ENCODE data around the gene CENPT.
"Not testable (repeated sequence)": the region's sequence is repeated elsewhere in the genome, so short reads cannot be mapped to it uniquely, and the experiment has no call there.

CENPT gene

GRCh38 chr16:67837811-67838210 is 9.7 kb downstream of the CENPT start:
- no peak for TF ChIP-seq SUZ12 (IDR thresholded peaks at IDR 0.05; ENCODE audit: extremely low read depth, insufficient read depth, insufficient read length)
- DNase-seq (ENCODE audit: low read depth, low spot score) = no peak
- no peak overlapping the region for H3K9ac ChIP-seq (ENCODE audit: insufficient read length, low read depth)
- no peaks in the 10 kb centered on the region for H3K4me1 ChIP-seq (ENCODE audit: insufficient read depth, insufficient read length)
- H3K27me3 ChIP-seq (ENCODE audit: insufficient read depth, insufficient read length) = peaks cover 5% of the 10 kb centered on the region
- no peak overlapping the region for H3K4me3 ChIP-seq (ENCODE audit: insufficient read length, low read depth)
- H3K9me3 ChIP-seq (ENCODE audit: insufficient read depth, low read length) = no peaks in the 10 kb centered on the region
- H3K36me3 ChIP-seq (ENCODE audit: insufficient read depth, insufficient read length, low read length) = peaks cover under 1% of the 10 kb centered on the region

- H3K9me3 ChIP-seq (ENCODE audit: insufficient read depth, low read length); DNase-seq (ENCODE audit: low read depth, low spot score); H3K27me3 ChIP-seq (ENCODE audit: insufficient read depth, insufficient read length); H3K4me3 ChIP-seq (ENCODE audit: insufficient read length, low read depth); H3K36me3 ChIP-seq (ENCODE audit: insufficient read depth, insufficient read length, low read length); H3K4me1 ChIP-seq (ENCODE audit: insufficient read depth, insufficient read length); H3K9ac ChIP-seq (ENCODE audit: insufficient read length, low read depth): not testable (repeated sequence)
Measured at GRCh38 chr16:67837190-67837589, 10.3 kb downstream of the CENPT start.

GRCh38 chr16:67834242-67834614 is 13.3 kb downstream of the CENPT start:
- peak overlapping the region; percentile 92 for H3K9ac ChIP-seq (ENCODE audit: insufficient read length, low read depth)
- TF ChIP-seq YY1 (IDR thresholded peaks at IDR 0.05; ENCODE audit: insufficient read depth, insufficient read length) (no peak), SUZ12 (IDR thresholded peaks at IDR 0.05; ENCODE audit: extremely low read depth, insufficient read depth, insufficient read length) (no peak), ZNF274 (IDR thresholded peaks at IDR 0.05; ENCODE audit: low read depth, low read length) (no peak)

GRCh38 chr16:67833415-67834241 is 13.9 kb downstream of the CENPT start:
- H3K4me3 ChIP-seq (ENCODE audit: insufficient read length, low read depth) = peak overlapping the region; percentile 86
- peaks cover 39% of the 10 kb centered on the region for H3K36me3 ChIP-seq (ENCODE audit: insufficient read depth, insufficient read length, low read length)
- peak overlapping the region; percentile 92 for H3K9ac ChIP-seq (ENCODE audit: insufficient read length, low read depth)
- no peaks in the 10 kb centered on the region for H3K4me1 ChIP-seq (ENCODE audit: insufficient read depth, insufficient read length)
- peaks cover 5% of the 10 kb centered on the region for H3K27me3 ChIP-seq (ENCODE audit: insufficient read depth, insufficient read length)
- DNase-seq (ENCODE audit: low read depth, low spot score) = peak; percentile 88
- no peak for TF ChIP-seq ZNF274 (IDR thresholded peaks at IDR 0.05; ENCODE audit: low read depth, low read length)
- no peak for TF ChIP-seq SUZ12 (IDR thresholded peaks at IDR 0.05; ENCODE audit: extremely low read depth, insufficient read depth, insufficient read length)
- peak; percentile 65 for TF ChIP-seq YY1 (IDR thresholded peaks at IDR 0.05; ENCODE audit: insufficient read depth, insufficient read length)
- no peaks in the 10 kb centered on the region for H3K9me3 ChIP-seq (ENCODE audit: insufficient read depth, low read length)

More at GRCh38 chr16:67834242-67834614, 13.3 kb downstream of the CENPT start:
- peaks cover 5% of the 10 kb centered on the region for H3K27me3 ChIP-seq (ENCODE audit: insufficient read depth, insufficient read length)
- no peak for DNase-seq (ENCODE audit: low read depth, low spot score)
- no peaks in the 10 kb centered on the region for H3K9me3 ChIP-seq (ENCODE audit: insufficient read depth, low read length)
- no peaks in the 10 kb centered on the region for H3K4me1 ChIP-seq (ENCODE audit: insufficient read depth, insufficient read length)
- peak overlapping the region; percentile 86 for H3K4me3 ChIP-seq (ENCODE audit: insufficient read length, low read depth)
- H3K36me3 ChIP-seq (ENCODE audit: insufficient read depth, insufficient read length, low read length) = peaks cover 33% of the 10 kb centered on the region

- Histone ChIP-seq H3K9ac (ENCODE audit: insufficient read length, low read depth) (peak overlapping the region; percentile 92), H3K36me3 (ENCODE audit: insufficient read depth, insufficient read length, low read length) (peaks cover 45% of the 10 kb centered on the region), H3K9me3 (ENCODE audit: insufficient read depth, low read length) (no peaks in the 10 kb centered on the region), H3K4me3 (ENCODE audit: insufficient read length, low read depth) (peak overlapping the region; percentile 86), H3K27me3 (ENCODE audit: insufficient read depth, insufficient read length) (peaks cover 5% of the 10 kb centered on the region), H3K4me1 (ENCODE audit: insufficient read depth, insufficient read length) (no peaks in the 10 kb centered on the region)
- no peak for DNase-seq (ENCODE audit: low read depth, low spot score)
- TF ChIP-seq ZNF274 (IDR thresholded peaks at IDR 0.05; ENCODE audit: low read depth, low read length) (no peak), SUZ12 (IDR thresholded peaks at IDR 0.05; ENCODE audit: extremely low read depth, insufficient read depth, insufficient read length) (no peak), YY1 (IDR thresholded peaks at IDR 0.05; ENCODE audit: insufficient read depth, insufficient read length) (no peak)
Measured at GRCh38 chr16:67833030-67833414, 14.5 kb downstream of the CENPT start.

GRCh38 chr16:67828651-67829050 is 18.8 kb downstream of the CENPT start:
- H3K4me3 ChIP-seq (ENCODE audit: insufficient read length, low read depth) = no peak overlapping the region
- TF ChIP-seq ZNF274 (IDR thresholded peaks at IDR 0.05; ENCODE audit: low read depth, low read length) (no peak), YY1 (IDR thresholded peaks at IDR 0.05; ENCODE audit: insufficient read depth, insufficient read length) (no peak), SUZ12 (IDR thresholded peaks at IDR 0.05; ENCODE audit: extremely low read depth, insufficient read depth, insufficient read length) (no peak)
- H3K27me3 ChIP-seq (ENCODE audit: insufficient read depth, insufficient read length) = no peaks in the 10 kb centered on the region
- DNase-seq (ENCODE audit: low read depth, low spot score) = no peak
- H3K4me1 ChIP-seq (ENCODE audit: insufficient read depth, insufficient read length) = peaks cover 12% of the 10 kb centered on the region
- no peaks in the 10 kb centered on the region for H3K9me3 ChIP-seq (ENCODE audit: insufficient read depth, low read length)
- peaks cover 69% of the 10 kb centered on the region for H3K36me3 ChIP-seq (ENCODE audit: insufficient read depth, insufficient read length, low read length)
- no peak overlapping the region for H3K9ac ChIP-seq (ENCODE audit: insufficient read length, low read depth)

GRCh38 chr16:67825906-67826305 is 21.6 kb downstream of the CENPT start:
- H3K9me3 ChIP-seq (ENCODE audit: insufficient read depth, low read length) = no peaks in the 10 kb centered on the region
- TF ChIP-seq YY1 (IDR thresholded peaks at IDR 0.05; ENCODE audit: insufficient read depth, insufficient read length) (no peak), ZNF274 (IDR thresholded peaks at IDR 0.05; ENCODE audit: low read depth, low read length) (no peak), SUZ12 (IDR thresholded peaks at IDR 0.05; ENCODE audit: extremely low read depth, insufficient read depth, insufficient read length) (no peak)
- no peak overlapping the region for H3K9ac ChIP-seq (ENCODE audit: insufficient read length, low read depth)
- H3K4me3 ChIP-seq (ENCODE audit: insufficient read length, low read depth) = no peak overlapping the region
- peaks cover 54% of the 10 kb centered on the region for H3K36me3 ChIP-seq (ENCODE audit: insufficient read depth, insufficient read length, low read length)
- no peak for DNase-seq (ENCODE audit: low read depth, low spot score)
- peaks cover 12% of the 10 kb centered on the region for H3K4me1 ChIP-seq (ENCODE audit: insufficient read depth, insufficient read length)
- no peaks in the 10 kb centered on the region for H3K27me3 ChIP-seq (ENCODE audit: insufficient read depth, insufficient read length)
